HG03139 (cell line): ENCODE measurements around the gene LAGE3.
A peak's percentile ranks its signal among the peaks of the same experiment; 100 is the strongest.

Source experiments
- ATAC-seq: cut with Tn5 transposase; IDR thresholded peaks from one replicate; pipeline ENCODE4 v1.9.1; 2021; ENCODE audit not compliant: unreplicated experiment

The LAGE3 gene

DNA sequence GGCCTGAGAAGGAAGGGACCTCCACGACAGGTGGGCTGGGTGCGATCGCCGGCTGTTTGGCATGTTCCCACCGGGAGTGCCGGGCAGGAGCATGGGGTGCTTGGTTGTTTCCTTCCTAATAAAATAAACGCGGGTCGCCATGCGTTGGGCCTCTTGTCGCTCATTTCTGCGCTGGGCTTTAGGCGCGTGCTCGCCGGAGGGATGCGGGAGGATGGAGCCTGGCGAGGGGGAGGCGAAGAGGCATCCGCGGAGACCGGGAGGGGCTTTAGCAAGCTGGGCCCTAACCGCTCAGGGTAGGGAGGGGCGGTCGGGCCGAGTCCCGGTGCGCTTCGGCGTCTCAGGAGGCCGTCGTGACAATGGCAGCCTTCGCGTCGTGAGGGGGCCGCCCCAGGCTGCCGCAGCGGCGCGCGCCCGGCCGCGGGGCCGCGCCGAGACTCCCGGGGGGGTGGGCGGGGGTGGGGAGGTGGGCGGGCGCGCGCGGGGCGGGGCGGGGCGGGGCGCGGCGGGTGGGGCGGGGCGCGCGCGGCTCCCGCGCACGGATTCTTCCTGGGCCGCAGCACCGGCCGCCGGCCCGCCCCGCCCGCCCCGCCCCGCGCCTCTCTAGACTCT is 42.6 kb downstream of the LAGE3 start:
- ATAC-seq: no peak

DNA sequence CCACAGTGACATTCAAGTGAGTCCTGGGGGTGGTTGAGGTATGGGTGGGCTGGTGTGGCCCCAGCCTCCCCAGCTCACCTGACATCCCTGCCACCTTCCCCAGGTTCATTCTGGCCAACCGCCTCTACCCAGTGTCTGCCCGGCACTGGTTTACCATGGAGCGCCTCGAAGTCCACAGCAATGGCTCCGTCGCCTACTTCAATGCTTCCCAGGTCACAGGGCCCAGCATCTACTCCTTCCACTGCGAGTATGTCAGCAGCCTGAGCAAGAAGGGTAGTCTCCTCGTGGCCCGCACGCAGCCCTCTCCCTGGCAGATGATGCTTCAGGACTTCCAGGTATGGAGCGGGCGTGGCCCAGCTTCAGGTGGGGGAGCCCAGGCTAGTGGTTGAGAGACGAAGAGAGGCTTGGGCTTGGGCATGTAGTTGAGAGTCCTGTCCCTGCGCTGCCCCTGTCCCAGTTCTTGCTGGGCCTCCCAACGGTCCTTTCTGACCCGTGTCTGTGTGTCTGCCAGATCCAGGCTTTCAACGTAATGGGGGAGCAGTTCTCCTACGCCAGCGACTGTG is 43.8 kb downstream of the LAGE3 start:
- ATAC-seq: no peak

DNA sequence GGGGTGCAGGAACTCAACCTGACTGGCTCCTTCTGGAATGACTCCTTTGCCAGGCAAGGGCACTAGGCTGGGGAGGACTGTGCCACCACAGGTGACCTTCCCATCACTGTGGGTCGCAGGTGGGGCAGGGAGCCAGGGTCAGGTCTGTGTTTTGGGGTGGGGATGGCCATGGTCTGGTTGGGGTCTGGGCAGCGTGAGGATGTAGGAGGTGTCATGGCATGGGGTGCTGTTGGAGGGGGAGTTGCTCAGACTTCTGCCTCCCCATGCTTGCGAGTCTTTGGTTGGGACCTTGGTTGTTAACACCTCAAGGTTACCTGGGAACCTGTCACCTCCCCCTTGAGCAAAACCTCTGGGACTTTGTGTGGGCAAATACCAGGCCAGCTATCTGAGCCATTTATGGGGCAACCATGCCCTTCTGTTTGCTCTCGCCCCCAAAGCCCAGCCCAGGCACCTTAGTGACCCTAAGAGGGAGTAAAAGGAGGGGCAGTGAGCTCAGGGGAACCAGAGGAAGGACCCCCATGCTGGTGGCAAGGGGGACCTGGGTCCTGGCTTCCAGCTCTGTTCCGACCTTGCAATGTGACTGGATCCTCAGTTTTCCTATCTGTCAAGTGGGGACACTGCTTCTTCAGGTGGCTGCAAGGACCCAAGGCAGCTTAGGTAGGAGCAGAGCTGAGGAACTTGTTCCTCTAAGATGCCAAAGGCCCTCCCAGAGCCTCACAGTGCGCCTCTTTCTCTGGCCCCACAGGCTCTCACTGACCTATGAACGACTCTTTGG is 44.5 kb downstream of the LAGE3 start:
- no peak for ATAC-seq

DNA sequence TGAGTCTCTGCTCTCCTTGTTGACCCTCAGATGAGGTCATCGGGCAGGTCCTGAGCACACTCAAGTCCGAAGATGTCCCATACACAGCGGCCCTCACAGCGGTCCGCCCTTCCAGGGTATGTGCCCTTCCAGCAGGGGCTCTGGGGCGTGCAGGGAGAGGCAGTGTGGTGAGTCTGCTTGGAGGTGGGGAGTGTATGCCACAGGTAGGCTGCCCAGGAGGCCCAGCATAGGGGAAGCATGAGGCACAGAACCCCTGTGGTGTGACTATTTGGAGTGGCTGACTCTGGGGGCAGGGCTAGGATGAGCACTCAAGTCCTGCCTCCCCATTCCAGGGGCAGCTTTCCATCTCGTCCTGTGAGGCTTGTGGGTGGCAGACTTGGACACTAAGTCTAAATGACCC is 45.5 kb downstream of the LAGE3 start:
- ATAC-seq: no peak

DNA sequence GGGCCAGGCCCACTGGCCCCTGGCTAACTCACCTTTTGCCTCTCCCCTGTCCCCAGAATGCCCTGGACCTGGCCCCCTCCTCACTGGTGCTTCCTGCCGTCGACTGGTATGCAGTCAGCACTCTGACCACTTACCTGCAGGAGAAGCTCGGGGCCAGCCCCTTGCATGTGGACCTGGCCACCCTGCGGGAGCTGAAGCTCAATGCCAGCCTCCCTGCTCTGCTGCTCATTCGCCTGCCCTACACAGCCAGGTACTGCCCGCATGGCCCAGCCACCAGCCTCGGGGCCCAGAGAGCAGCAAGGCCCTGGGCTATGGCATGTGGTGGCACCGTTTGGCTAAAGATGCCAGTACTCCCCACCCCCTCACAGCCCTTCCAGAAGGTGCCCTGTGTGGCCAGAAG is 46.9 kb downstream of the LAGE3 start:
- ATAC-seq: no peak

DNA sequence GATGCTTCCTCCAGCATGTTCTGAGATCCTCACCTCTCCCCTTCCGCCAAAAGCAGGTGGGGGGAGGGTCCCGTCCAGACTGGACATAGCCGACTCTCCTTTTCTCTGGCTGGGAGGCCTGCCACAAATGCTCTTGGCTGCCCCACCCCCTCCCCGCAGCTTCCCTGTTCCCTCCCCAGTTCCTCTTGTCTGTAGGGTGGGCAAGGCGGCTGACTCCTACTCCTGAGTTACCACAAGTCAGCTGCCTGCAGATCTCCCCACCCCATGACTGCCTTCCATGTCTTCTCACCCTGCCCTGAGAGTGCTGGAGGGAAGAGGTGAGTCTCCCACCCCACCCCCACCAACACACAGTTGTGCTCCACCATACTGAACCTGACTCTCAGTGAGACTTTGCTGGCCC is 47.7 kb downstream of the LAGE3 start:
- no peak for ATAC-seq

DNA sequence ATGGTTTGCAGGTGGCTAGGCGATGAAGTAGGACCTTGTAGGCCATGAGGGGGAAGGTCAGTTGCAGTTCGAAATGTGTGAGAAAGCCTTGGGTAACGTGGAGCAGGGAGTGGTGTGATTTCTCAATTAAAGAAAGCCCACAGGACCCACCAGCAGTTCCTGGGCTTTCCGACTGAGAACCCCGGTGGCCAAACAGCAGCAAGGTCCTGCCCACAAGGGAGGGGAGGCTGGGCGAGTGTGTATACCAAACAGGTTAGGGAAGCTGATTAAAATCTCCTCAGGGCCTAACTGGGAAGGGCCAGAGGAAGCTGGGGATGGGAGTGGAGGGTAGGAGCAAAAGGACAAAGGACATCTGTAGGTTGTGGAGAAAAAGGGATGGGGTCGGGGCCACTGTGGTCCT is 48.2 kb downstream of the LAGE3 start:
- ATAC-seq: no peak

DNA sequence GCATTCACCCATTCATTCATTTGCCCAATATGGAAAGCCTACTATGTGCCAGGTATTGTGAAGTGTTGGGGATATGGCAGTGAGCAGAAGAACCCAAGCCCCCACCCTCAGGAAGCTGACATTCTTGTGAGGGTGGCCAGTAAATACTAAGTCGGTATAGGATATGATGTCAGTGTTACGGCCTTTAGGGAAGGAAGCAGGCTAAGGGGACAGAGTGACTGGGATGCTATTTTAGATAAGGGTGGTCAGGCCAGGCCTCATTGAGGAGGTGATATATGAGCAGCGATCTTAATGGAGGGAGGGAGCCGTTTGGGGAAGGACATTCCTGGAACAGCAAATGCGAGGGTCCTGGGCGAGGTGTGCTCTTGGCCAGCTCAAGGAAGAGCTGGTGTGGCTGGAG is 48.6 kb downstream of the LAGE3 start:
- ATAC-seq: no peak

DNA sequence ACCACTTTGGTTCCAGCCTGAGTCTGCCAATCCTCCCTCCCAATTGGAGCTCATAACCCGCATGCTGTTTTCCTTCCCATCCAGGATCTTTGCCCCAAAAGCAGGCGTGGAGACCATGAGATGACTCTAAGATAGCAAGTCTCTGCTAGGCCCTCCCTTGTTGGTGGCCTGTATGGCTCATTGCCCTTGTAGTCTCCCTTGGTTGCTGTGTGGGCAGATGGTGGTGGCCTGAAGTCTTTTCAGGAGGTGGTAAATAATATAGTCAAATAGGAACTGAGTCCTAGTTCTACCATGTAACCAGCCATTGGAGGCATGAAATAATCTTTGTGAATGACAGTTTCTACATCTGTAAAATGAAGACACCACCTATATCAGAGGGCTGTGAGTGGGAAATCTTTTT is 49.4 kb downstream of the LAGE3 start:
- ATAC-seq: no peak

DNA sequence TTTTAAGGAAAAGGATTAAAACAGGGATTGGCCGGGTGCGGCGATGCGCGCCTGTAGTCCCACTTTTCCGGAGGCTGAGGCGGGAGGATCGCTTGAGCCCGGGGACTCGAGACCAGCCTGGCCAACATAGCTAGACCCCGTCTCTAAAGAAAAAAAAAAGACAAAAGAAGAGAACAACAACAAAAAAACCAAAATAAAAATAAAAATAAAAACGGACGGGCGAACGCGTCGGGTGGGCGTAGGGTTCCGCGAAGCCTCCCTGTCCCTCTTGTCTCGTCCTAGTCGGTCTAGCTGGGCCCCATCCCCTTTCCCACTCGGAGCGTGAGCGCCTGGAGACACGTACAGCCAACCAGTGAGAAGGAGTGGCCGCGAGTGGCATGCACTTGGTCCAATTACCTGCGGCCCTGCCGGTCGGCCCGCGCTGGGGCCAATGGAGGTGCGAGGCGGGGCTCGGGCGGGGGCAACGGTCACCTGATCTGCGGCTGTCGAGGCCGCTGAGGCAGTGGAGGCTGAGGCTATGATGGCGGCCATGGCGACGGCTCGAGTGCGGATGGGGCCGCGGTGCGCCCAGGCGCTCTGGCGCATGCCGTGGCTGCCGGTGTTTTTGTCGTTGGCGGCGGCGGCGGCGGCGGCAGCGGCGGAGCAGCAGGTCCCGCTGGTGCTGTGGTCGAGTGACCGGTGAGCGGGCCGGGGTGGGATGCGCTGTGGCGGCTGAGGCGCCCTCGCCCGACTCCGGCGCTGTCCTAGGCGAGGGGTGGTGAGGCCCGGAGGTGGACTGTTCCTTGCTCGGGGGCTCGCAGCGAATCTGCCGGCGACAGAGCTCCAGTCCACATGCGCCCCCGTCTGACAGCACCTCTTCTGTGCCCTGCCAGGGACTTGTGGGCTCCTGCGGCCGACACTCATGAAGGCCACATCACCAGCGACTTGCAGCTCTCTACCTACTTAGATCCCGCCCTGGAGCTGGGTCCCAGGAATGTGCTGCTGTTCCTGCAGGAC is 50.6 kb downstream of the LAGE3 start, which contains the start of gene ATP6AP1:
Gene ATP6AP1, plus strand, starts transcription at position 502 of the 996 bp plus-strand sequence. Its CDS starts 16 bp downstream, at position 518.
- ATAC-seq: peak; percentile 95
